IPS-18c (cell line): ENCODE data around the gene WDR54.
"Not testable (repeated sequence)": the region's sequence is repeated elsewhere in the genome, so short reads cannot be mapped to it uniquely, and the experiment has no call there.

Source experiments
- H3K4me3 ChIP-seq: 2 replicates; pipeline ENCODE4 v1.7.0; 2013; ENCODE audit warnings: low read depth, mild to moderate bottlenecking, low read length, moderate library complexity; ENCODE audit not compliant: insufficient read depth
- H3K9me3 ChIP-seq: one replicate; pipeline ENCODE4 v1.6.1; 2013; ENCODE audit warnings: mild to moderate bottlenecking, low read length, moderate library complexity; ENCODE audit not compliant: control insufficient read depth, insufficient read depth

The WDR54 gene

DNA sequence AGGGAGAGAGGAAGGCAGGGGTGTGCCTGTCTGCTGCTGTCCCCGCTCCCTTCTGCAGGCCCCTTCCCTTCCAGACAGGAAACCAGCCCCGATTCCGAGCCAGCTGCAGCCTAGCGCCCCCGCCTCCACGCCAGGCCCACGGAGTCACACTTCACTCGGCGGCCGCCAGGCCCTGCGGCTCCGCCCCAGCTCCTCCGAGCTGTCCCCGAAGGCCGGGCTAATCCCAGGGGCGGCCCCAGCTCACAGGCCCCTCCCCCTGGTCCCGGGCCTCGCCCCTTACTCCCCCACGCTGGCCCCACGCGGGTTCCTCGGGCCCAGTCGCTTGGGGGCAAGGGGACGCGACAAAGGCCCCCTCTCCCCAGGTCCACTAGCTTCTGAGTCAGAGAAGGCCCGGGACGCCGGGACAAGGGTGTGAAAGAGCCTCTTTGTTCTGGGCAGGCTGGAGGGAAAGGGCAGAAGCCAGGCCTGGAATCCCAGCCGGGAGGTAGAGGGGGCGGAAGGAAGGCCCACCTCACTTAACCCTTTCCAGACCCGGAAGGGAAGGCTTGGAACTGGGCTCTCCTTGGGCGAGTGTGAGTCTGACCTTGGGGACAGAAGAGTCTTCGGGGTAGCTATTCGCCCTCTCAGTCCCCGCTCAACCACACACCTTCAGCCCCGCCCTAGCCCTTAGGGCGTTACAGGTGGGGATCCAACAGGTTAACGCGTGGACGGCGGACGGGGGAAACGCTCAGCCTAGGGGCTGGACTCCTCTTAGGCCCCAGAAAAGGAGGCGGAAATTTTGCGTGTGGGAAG is 19.0 kb downstream of the WDR54 start:
- Histone ChIP-seq H3K4me3 (peak overlapping the region; percentile 92), H3K9me3 (no peaks in the 10 kb centered on the region)

DNA sequence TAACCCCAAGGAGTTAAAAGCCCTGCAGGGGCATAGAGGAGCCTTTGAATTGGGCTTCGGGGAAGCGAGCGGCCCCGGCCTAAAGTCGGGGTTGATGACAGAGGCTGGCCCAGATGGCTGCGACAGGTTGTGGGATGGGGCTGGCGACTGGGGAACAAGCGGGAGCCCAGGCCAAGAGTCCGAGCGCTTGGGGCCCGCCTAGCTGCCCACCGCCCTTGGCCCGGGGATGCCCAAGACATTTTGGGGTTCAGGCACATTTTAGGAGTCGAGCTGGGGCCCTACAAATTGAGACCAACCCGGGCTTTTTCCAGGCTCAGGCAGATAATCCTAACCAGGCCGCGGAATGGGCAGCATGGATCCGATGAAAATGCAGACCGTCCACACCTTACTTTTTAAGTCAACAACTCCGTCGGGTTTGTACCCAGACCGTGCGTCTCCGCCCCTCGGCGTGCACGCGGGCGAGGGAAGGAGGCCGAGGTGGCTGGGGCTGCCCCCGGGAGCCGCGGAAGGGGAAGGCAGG is 19.7 kb downstream of the WDR54 start:
- Histone ChIP-seq H3K4me3 (peak overlapping the region; percentile 92), H3K9me3 (no peaks in the 10 kb centered on the region)

DNA sequence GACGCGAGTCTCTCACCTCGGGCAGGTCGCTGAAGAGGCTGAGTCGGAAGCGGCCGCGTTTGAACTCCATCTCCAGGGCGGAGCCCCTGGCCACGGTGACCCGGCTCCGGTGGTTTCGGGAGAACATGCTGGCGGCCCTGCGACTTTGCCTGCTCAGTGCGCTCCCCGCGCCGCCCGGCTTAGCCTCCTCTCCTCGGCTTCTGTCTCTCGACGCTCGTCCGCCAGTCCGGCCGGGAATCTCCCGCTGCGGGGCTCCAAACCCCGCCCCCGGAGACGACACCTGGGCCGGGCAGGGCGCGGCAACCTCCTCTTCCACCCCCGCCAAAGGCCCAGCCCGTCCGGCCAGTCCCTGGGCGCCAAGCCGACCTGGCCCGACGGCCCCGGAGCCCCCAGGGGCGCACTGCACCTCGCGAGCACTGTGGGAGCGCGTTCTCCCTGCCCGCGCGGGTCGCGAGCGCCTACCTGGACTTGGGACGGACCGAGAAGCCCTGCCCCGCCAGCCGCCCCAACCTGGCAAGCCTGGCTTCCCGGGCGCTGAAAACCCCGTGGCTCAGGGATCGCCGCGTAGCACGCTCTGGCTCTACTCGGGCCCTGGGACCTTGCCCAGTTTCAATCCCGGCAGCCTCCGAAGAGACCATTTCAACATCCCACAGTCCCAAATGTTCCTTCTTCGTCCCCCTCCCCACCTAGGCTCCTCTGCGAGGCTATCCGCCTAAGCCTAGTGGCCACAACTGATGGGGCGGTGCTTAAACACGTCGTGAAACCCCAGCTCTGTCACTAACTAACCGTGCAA is 20.4 kb downstream of the WDR54 start, which contains the start of gene RTKN:
Gene RTKN (minus strand): TSS at position 248 of the 793 bp plus-strand sequence. CDS start 121 bp downstream, at position 127.
- Histone ChIP-seq H3K9me3 (no peaks in the 10 kb centered on the region), H3K4me3 (peak within 1 kb of the TSS; percentile 92)

DNA sequence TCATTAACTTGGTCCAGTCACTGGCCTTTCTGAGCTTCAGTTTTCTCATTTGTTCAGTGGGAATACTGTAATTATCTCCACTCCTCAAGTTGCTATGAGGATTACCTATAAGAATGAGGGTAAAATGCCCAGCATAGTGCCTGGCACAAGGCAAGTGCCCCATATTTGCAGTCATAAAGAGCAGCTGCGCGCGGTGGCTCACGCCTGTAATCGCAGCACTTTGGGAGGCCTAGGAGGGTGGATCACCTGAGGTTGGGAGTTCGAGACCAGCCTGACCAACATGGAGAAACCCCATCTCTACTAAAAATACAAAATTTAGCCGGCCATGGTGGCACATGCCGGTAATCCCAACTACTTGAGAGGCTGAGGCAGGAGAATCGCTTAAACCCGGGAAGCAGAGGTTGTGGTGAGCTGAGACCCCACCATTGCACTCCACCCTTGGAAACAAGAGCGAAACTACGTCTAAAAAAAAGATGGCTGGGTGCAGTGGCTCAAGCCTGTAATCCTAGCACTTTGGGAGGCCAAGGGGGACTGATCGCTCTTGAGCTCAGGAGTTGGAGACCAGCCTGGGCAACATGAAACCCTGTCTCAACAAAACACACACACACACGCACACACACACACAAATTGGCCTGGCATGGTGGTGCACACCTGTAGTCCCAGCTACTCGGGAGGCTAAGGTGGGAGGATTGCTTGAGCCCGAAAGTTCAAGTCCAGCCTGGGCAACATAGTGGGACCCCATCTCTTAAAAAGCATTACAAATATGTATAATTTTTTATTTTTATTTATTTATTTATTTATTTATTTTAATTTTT is 21.2 kb downstream of the WDR54 start:
- not testable (repeated sequence) for H3K9me3 ChIP-seq
- peak overlapping the region; percentile 92 for H3K4me3 ChIP-seq

DNA sequence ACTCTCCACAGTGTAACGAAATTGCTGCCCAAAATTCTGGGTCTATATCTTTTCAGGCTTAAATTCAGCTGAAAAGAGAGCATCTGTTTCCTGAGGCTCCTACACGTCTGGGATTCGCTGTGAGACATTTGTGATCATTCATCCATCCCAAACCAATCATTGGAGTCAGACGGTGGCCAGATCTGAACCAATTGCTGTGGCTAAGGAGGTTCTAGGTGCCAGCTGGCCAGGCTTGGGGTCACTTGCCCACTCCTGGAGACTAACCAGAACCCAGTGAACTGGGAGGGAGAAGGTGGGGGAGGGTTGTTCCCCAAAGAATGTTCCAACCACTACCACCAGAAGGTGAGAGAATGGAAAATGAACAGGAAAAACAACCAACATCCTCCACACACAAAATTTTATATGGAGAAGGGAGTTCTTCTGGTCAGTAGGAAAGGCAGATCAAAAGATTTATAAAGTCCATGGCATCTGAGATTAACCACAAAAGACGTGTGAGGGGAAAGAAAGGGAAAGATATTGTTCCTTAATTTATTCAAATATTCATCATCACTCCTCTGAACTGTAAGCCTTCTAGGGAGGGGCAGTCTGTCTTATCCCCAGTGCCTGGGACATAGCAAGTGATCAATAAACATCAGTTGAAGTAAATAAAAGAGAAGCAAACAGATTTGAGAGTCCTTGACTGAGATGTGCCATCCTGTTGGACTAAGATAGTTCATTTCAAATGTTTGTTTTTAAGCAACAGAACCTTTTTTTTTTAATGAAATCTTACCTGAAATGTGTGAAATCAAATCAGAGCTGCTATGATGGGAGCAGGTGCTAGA is 23.2 kb downstream of the WDR54 start:
- Histone ChIP-seq H3K9me3 (no peaks in the 10 kb centered on the region), H3K4me3 (no peak overlapping the region)

DNA sequence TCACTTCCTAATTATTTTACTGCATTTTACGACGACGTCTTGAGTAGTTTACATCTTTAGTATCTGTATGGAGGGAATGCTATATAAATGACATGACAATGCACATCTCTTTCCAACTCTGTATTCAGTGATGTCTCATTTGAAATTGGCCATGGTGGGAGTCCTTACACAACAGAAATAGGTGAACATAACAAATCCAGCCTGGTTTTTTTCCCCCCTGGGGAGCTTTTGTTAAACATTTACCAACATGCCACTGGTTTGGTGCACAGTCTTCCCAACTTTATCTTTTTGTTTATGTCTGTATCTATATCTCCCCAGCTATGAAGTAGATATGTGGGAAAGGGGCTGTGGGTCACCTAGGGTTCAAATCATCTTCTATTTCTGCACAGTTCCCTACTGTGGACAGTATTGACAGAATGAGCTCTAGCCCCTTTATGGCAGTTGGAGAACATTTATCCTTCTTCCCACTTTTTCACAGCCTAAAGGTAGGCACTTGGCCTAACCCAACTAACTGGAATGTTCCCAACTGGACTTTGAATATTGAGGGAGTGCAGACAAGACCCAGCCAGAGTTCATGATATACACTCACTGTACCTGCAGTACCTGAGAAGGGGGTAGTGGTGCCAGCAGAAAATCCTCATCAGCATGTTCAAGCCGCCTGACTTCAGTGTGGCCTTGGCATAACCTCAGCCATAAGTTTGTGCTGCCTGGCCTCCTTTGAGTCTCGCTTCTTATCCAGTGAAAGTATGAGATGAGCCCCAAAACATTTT is 25.9 kb downstream of the WDR54 start:
- no peak overlapping the region for H3K4me3 ChIP-seq
- no peaks in the 10 kb centered on the region for H3K9me3 ChIP-seq

DNA sequence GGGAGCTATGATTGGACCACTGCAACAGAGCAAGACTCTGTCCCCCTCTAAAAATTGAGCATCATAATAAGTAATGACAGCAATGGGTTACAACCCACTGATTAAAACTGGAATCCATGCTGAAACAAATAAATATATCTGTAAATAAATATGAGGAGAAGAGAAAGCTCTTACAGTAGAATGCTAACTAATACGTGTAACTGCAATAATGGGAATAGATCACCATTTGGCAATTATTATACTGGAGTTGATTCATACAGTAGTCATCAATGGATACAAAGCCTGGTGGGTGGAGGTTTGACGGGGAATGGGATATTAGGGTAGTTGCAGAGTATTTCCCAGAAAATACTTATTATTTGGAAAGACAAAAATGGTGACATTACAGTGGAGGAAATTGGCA is 27.2 kb downstream of the WDR54 start:
- Histone ChIP-seq H3K9me3 (no peaks in the 10 kb centered on the region), H3K4me3 (no peak overlapping the region)

DNA sequence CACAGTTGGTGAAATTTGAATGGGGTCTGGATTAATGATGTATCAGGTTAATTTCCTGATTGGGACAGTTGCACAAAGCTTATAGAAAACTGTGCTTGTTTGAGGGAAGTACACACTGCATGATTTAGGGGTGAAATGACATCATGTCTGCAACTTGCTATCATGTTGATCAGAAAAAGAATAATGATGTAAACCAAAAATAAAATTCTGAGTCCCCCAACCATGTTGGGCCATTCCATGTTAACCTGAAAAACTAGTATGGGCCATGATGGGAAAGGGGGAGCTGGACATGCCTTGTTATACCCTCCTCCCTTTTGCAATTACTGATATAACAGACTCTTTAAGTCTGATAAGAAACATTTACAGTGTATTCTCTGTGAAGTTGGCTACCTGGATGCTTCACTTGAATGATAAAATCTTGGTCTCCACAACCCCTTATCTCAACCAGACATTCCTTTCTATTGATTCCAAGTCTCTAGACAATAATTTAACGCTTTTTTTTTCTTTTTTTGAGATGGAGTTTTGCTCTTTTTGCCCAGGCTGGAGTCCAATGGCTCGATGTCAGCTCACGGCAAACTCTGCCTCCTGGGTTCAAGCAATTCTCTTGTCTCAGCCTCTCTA is 29.1 kb downstream of the WDR54 start:
- Histone ChIP-seq H3K9me3 (no peaks in the 10 kb centered on the region), H3K4me3 (no peak overlapping the region)

DNA sequence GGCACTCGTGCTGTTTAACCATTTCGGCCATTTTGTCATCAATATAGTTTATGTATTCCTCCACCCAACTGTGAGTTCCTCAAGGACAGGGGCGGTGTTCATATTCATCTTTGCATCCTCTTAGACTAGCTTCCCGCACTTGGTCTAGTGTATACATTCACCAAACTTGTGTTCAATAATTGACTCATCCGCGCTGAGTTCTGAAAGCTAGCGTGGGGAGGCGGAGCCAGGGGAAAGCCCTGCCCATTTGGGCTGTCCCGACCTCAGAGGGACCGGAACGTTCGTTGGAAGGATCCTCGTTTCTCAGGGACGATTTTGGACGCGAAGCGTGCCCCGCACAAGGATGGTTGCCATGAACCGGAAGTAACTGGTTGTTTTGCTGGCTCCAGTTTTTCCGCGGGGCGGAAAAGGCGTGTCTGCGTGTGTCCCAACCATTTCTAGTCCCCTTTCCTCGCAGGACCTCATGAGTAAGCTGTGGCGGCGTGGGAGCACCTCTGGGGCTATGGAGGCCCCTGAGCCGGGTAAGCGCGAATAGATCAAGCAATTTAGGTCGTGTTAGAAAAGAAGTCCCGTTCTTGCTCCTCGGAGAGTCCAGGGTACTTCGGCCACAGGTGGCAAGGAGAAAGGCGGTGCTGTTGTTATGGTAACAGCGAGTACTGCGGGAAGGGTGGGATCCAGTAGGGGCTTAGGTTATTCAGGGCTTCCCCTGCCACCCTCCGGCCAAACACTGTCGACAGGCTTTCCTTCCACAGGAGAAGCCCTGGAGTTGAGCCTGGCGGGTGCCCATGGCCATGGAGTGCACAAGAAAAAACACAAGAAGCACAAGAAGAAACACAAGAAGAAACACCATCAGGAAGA is 33.4 kb downstream of the WDR54 start, which contains the start of gene INO80B:
Gene INO80B (plus strand): TSS at position 434 of the 858 bp plus-strand sequence. CDS start 30 bp downstream, at position 464.
- Histone ChIP-seq H3K4me3 (peak within 1 kb of the TSS; percentile 89), H3K9me3 (no peaks in the 10 kb centered on the region)

DNA sequence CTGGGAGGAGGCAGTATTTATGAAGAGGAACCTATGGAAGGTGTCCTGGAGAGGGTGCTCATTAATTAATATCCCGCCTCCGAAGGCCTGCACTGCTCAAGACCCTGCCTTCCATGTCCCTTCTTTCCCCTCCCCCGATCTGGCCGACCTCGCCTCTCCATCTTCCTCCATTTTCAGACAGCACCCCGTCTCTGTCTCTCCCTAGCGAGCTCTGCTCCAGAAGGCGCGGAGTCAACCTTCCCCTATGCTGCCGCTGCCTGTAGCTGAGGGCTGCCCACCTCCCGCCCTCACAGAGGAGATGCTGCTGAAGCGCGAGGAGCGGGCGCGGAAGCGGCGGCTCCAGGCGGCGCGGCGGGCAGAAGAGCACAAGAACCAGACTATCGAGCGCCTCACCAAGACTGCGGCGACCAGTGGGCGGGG is 35.6 kb downstream of the WDR54 start:
- Histone ChIP-seq H3K9me3 (no peaks in the 10 kb centered on the region), H3K4me3 (peak overlapping the region; percentile 96; the same call in 1 of the 2 replicates)

DNA sequence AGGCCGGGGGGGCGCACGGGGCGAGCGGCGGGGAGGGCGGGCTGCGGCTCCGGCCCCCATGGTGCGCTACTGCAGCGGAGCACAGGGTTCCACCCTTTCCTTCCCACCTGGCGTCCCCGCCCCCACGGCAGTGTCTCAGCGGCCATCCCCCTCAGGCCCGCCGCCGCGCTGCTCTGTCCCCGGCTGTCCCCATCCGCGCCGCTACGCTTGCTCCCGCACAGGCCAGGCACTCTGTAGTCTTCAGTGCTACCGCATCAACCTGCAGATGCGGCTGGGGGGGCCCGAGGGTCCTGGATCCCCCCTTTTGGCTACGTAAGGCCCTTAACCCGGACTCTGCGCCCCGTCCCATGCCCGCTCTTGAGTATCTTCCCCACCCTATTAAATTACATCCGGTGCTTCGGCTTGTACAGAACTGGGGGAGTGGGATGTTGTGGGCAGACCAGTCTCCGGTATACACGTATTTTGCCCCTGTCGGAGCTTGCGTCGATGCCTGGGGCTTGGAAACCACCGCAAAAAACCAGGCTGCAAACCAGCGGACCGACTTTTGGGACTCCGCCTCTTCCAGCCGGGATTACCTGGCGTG is 36.1 kb downstream of the WDR54 start:
- Histone ChIP-seq H3K9me3 (no peaks in the 10 kb centered on the region), H3K4me3 (peak overlapping the region; percentile 96)

DNA sequence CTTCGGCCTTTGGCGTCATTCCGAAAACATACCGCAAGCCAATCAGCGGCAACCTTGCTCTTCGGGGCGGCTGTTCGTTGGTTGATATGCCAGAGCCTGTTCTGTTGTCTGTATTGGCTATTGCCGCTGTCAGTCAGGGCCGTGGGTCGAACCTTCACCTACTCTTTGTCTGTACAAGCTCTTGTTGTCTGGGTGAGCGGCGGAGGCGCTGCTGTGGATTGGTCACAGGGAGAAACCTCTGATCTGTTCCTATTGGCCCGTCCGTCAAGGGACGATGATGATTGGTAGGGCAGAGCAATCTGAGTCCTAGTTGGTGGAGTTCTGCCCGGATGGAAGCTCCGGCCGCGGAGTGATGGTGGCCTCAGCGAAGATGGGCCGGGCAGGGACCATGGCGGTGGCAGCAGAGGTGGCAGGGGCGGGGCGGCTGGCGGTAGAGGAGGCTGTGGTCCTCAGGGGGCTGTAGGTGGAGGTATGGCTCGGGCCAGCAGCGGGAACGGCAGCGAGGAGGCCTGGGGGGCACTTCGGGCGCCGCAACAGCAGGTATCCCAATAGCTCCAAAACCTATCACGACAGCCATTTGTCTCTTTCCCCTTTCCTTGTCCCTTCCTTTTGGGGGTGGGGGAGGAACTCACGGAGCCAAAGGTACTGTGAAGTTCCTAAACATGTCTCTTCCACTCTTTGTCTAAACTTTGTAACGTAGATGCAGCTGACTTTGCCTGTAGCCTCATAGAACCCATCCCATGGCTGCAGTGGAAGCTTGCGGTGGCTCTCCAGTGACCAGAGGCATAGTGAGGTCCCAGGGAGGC is 36.8 kb downstream of the WDR54 start, which contains the start of gene WBP1:
Gene WBP1 (plus strand): TSS at position 307 of the 806 bp plus-strand sequence. CDS start 165 bp downstream, at position 472.
- peak within 1 kb of the TSS; percentile 96 for H3K4me3 ChIP-seq
- no peaks in the 10 kb centered on the region for H3K9me3 ChIP-seq

DNA sequence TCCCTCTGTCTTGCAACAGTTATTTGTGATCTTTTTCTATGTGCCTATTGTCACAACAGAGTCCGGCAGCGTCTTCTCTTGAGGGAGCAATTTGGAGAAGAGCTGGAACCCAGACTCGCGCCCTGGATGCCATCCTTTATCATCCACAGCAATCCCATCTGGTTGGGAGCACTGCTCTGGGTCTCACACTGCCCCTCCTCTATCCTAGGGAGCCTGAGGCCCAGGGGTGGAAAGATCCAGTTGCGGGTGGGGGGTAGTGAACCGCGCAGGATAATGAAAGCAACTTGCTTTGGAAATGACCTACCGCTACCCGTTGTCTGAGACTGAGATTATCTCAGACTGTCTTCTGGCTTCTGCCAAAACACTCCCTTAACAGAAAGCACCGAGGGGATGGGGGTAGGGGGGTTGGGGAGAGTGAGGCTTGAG is 37.4 kb downstream of the WDR54 start:
- H3K4me3 ChIP-seq, result peak overlapping the region; percentile 78
- H3K9me3 ChIP-seq, result no peaks in the 10 kb centered on the region
